K562 (cell line): ENCODE data around the gene KCNK3. TPM values are rescaled to one million over a fixed set of nuclear protein-coding genes. Genes with fewer than 3 reads are reported as not detected.

ENCODE experiments used
- ATAC-seq: fragments of 200-7000 bp; cut with Tn5 transposase; 3 replicates; pipeline ENCODE4 v1.9.1; 2020; ENCODE audit warnings: moderate library complexity
- BruUV-seq: library from RNA; stranded (reverse); fragments of 400-500 nt; replicated peaks from 2 replicates; lab custom pipeline; 2021; lab: Mats Ljungman, UMichigan
- CTCF ChIA-PET: fragments of 300-600 bp; formaldehyde crosslinking; extraction: SDS; loops from one replicate; lab custom pipeline; 2021; ENCODE audit warnings: low intra/inter-chr PET ratio; lab: Yijun Ruan, JAX
- POLR2A ChIA-PET: fragments of 300-600, 350-650 bp; sonication (Branson Sonifier 250); formaldehyde crosslinking; extraction: SDS; loops from one replicate; lab custom pipeline; 2021; ENCODE audit warnings: antibody characterized with exemption, inconsistent platforms; lab: Yijun Ruan, JAX
- DNase-seq, 4 experiments: peaks; one replicate each; pipeline versions ENCODE4 v3.0.0 to v3.0.0-alpha.2; 2011 to 2018; ENCODE audit warnings: low spot score in 3 of 4, mixed read lengths in 3 of 4; ENCODE audit errors: extremely low read depth in 1 of 4
- FAIRE-seq: peaks from 2 replicates; lab custom pipeline; 2011; peaks lifted over from hg19 to GRCh38; lab: Jason Lieb, UNC
- H2AFZ ChIP-seq: 2 replicates; pipeline ENCODE4 v1.6.0; 2011; ENCODE audit warnings: low read depth, low read length, control low read depth, inconsistent platforms
- H3K27ac ChIP-seq: fragments of 200-600 bp; 3 replicates; pipeline ENCODE4 v1.8.0; 2011; ENCODE audit warnings: low read depth, mild to moderate bottlenecking, control low read depth, inconsistent platforms, low read length, moderate library complexity, mixed read lengths; ENCODE audit errors: extremely low read depth
- H3K27me3 ChIP-seq, 2 experiments: fragments of 300-600 bp in 1 of 2; 2 replicates in 1 of 2; 3 replicates in 1 of 2; pipeline versions ENCODE4 v1.6.0 to v1.8.0; 2011; ENCODE audit warnings: inconsistent platforms in 2 of 2, low read length in 2 of 2, mild to moderate bottlenecking in 1 of 2, mixed read lengths in 1 of 2, moderate library complexity in 1 of 2; ENCODE audit not compliant: control insufficient read depth in 2 of 2, insufficient read depth in 2 of 2
- H3K36me3 ChIP-seq: fragments of 300-600 bp; 3 replicates; pipeline ENCODE4 v1.8.0; 2011; ENCODE audit warnings: mild to moderate bottlenecking, low read length, inconsistent platforms; ENCODE audit not compliant: control insufficient read depth, insufficient read depth
- H3K4me1 ChIP-seq, 2 experiments: fragments of 200-600 bp in 1 of 2; replicated peaks in 1 of 2; 2 replicates in 1 of 2; 3 replicates in 1 of 2; pipeline versions ENCODE4 v1.5.1 to v1.8.0; 2011; ENCODE audit warnings: inconsistent platforms in 2 of 2, low read length in 2 of 2, mild to moderate bottlenecking in 1 of 2, mixed read lengths in 1 of 2, moderate library complexity in 1 of 2; ENCODE audit not compliant: control insufficient read depth in 2 of 2, insufficient read depth in 2 of 2
- H3K4me2 ChIP-seq: 2 replicates; pipeline ENCODE4 v1.6.1; 2011; ENCODE audit warnings: low read length, control low read depth, inconsistent platforms, mixed read lengths; ENCODE audit not compliant: insufficient read depth
- H3K4me3 ChIP-seq: fragments of 200-600 bp; sonication (generic), shearing (Covaris generic); 2 replicates; pipeline ENCODE4 v1.5.1; 2016; ENCODE audit warnings: control low read depth, inconsistent platforms
- H3K79me2 ChIP-seq: fragments of 200-600 bp; 3 replicates; pipeline ENCODE4 v1.8.0; 2011; ENCODE audit warnings: low read length, inconsistent platforms; ENCODE audit not compliant: control insufficient read depth, insufficient read depth
- H3K9ac ChIP-seq, 2 experiments: 2 replicates each; pipeline versions ENCODE4 v1.6.0 to v1.6.1; 2011; ENCODE audit warnings: low read depth in 2 of 2, low read length in 2 of 2, control low read depth in 1 of 2, inconsistent platforms in 1 of 2, mild to moderate bottlenecking in 1 of 2, mixed read lengths in 1 of 2; ENCODE audit not compliant: insufficient read depth in 1 of 2
- H3K9me1 ChIP-seq: one replicate; pipeline ENCODE4 v1.6.0; 2011; ENCODE audit warnings: inconsistent platforms, mild to moderate bottlenecking, low read length, moderate library complexity; ENCODE audit not compliant: control insufficient read depth, insufficient read depth
- H3K9me3 ChIP-seq: replicated peaks from 2 replicates; pipeline ENCODE4 v1.5.1; 2011; ENCODE audit warnings: low read depth, low read length, inconsistent platforms; ENCODE audit not compliant: control insufficient read depth, insufficient read depth
- H4K20me1 ChIP-seq: replicated peaks from 2 replicates; pipeline ENCODE4 v1.6.1; 2011; ENCODE audit warnings: low read length, inconsistent platforms, mixed read lengths; ENCODE audit not compliant: control insufficient read depth, insufficient read depth
- BDP1 ChIP-seq: IDR thresholded peaks from 3 replicates; pipeline ENCODE4 v1.6.1; 2011; ENCODE audit not compliant: insufficient read length, insufficient read depth
- CREB3 ChIP-seq: fragments of 450-650 bp; conservative IDR thresholded peaks from 2 replicates; pipeline ENCODE4 v1.6.1; 2016; ENCODE audit warnings: missing genetic modification characterization, low read depth, mild to moderate bottlenecking, missing compliant biosample characterization, moderate library complexity
- LCOR ChIP-seq: sonication (generic); formaldehyde crosslinking; IDR thresholded peaks from 2 replicates; pipeline ENCODE4 v1.8.0; 2022; ENCODE audit warnings: mild to moderate bottlenecking, missing genetic modification reagents
- SAFB ChIP-seq: fragments of 200-400 bp; formaldehyde crosslinking; IDR thresholded peaks from 2 replicates; pipeline ENCODE4 v1.6.1; 2017; ENCODE audit warnings: low read depth, low read length, borderline replicate concordance
- TEAD2 ChIP-seq: fragments of 450-650 bp; IDR thresholded peaks from 2 replicates; pipeline ENCODE4 v1.6.1; 2016; ENCODE audit warnings: missing genetic modification characterization, control low read depth, missing compliant biosample characterization
- ZBTB8A ChIP-seq: fragments of 450-650 bp; IDR thresholded peaks from 2 replicates; pipeline ENCODE4 v1.6.1; 2018; ENCODE audit warnings: mild to moderate bottlenecking, moderate library complexity; ENCODE audit not compliant: partially characterized antibody
- ZNF282 ChIP-seq: sonication (generic); formaldehyde crosslinking; IDR thresholded peaks from 2 replicates; pipeline ENCODE4 v1.8.1; 2023; ENCODE audit warnings: missing genetic modification reagents
- WGBS: fragments of 100-300 bp; shearing (Covaris generic); methylation state at CpG from one replicate; pipeline ENCODE4 v1.1.6; 2016; ENCODE audit warnings: low coverage, mixed read lengths; ENCODE audit not compliant: insufficient coverage; ENCODE audit errors: missing lambda C conversion rate; 5-methylcytosine and 5-hydroxymethylcytosine counted together
- in situ Hi-C: fragments of 300-500 bp; cut with MboI; formaldehyde crosslinking; loops from 4 replicates; pipeline ENCODE4 v1.15.0; 2018; ENCODE audit warnings: inconsistent platforms, mixed read lengths
- intact Hi-C: fragments of 100-400 bp; cut with micrococcal nuclease; formaldehyde crosslinking; loops from 2 replicates; pipeline ENCODE4 v1.14.2; 2022
- polyA plus RNA-seq, 8 experiments: library from polyadenylated mRNA; depleted of rRNA in 4 of 8; stranded (reverse) in 5 of 8; unstranded in 3 of 8; fragments of >200 nt; fragmentation: Nextera tagmentation in 2 of 8; fragmentation: Illumina TruSeq in 1 of 8; extraction: Ambion mirVana in 2 of 8; extraction: Trizol in 1 of 8; gene quantifications; 2 replicates each; pipeline versions ENCODE4 v1.2.1 to v1.2.3, GENCODE V29; 2011 to 2014; ENCODE audit warnings: inconsistent platforms in 1 of 8, missing spikeins in 1 of 8
- total RNA-seq, 7 experiments: library from RNA; depleted of rRNA in 6 of 7; stranded (reverse); fragments of >200 nt in 6 of 7; fragmentation: Illumina TruSeq in 2 of 7; extraction: Trizol in 2 of 7; gene quantifications; 2 replicates each; pipeline versions ENCODE4 v1.2.1 to v1.2.3, GENCODE V29; 2011 to 2021; ENCODE audit warnings: low replicate concordance in 1 of 7
- TF ChIP-seq, protein P1 (sequence below), 2 experiments: fragments of 150-350 bp in 1 of 2; IDR thresholded peaks; 2 replicates each; pipeline ENCODE4 v1.6.1; 2012 to 2016; ENCODE audit warnings: low read depth in 2 of 2, low read length in 2 of 2, mild to moderate bottlenecking in 1 of 2, moderate library complexity in 1 of 2
- TF ChIP-seq, protein P2 (sequence below): sonication (generic); formaldehyde crosslinking; IDR thresholded peaks from 2 replicates; pipeline ENCODE4 v1.9.0; 2022; ENCODE audit warnings: mild to moderate bottlenecking, missing genetic modification reagents

The KCNK3 gene
- total and polyA plus RNA-seq, 9 of the 15 experiments (the other 6 are each of a cell fraction or from before 2014, with no cell fraction given) = 0.01 to 0.20 (median 0.07) TPM; not detected in 5

GRCh38 chr2:26697425-26697824 lies 4.9 kb downstream of the KCNK3 start:
- no peak for ATAC-seq
- in situ Hi-C loops = no loop called here
- intact Hi-C loops = no loop called here
- Histone ChIP-seq H3K4me2 (no peak overlapping the region), H3K27me3 (peaks cover 41 to 83% of the 10 kb centered on the region in 2 experiments; a peak in 4 of 5 replicates), H2AFZ (no peak overlapping the region), H3K9me3 (no peaks in the 10 kb centered on the region), H4K20me1 (peaks cover 22% of the 10 kb centered on the region), H3K27ac (no peak overlapping the region), H3K79me2 (no peaks in the 10 kb centered on the region), H3K9ac (no peak overlapping the region), H3K36me3 (no peaks in the 10 kb centered on the region), H3K4me3 (no peak overlapping the region), H3K4me1 (peaks cover 0 to 4% of the 10 kb centered on the region in 2 experiments; a peak in 1 of 5 replicates), H3K9me1 (peaks cover 3% of the 10 kb centered on the region)
- ChIA-PET CTCF (no interaction called here), POLR2A (no interaction called here)
- no peak for TF ChIP-seq ZBTB8A
- TF ChIP-seq SAFB = no peak
- no peak for TF ChIP-seq LCOR (CRISPR knock-in tag)
- TF ChIP-seq, protein P1, sequence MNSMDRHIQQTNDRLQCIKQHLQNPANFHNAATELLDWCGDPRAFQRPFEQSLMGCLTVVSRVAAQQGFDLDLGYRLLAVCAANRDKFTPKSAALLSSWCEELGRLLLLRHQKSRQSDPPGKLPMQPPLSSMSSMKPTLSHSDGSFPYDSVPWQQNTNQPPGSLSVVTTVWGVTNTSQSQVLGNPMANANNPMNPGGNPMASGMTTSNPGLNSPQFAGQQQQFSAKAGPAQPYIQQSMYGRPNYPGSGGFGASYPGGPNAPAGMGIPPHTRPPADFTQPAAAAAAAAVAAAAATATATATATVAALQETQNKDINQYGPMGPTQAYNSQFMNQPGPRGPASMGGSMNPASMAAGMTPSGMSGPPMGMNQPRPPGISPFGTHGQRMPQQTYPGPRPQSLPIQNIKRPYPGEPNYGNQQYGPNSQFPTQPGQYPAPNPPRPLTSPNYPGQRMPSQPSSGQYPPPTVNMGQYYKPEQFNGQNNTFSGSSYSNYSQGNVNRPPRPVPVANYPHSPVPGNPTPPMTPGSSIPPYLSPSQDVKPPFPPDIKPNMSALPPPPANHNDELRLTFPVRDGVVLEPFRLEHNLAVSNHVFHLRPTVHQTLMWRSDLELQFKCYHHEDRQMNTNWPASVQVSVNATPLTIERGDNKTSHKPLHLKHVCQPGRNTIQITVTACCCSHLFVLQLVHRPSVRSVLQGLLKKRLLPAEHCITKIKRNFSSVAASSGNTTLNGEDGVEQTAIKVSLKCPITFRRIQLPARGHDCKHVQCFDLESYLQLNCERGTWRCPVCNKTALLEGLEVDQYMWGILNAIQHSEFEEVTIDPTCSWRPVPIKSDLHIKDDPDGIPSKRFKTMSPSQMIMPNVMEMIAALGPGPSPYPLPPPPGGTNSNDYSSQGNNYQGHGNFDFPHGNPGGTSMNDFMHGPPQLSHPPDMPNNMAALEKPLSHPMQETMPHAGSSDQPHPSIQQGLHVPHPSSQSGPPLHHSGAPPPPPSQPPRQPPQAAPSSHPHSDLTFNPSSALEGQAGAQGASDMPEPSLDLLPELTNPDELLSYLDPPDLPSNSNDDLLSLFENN (IDR thresholded peaks at IDR 0.05; ENCODE audit: low read depth in 2 of 2, low read length in 2 of 2) = no peak
- TF ChIP-seq TEAD2 (tag) = no peak
- TF ChIP-seq ZNF282 (CRISPR knock-in tag) = no peak
- no peak for TF ChIP-seq BDP1
- TF ChIP-seq, protein P2, sequence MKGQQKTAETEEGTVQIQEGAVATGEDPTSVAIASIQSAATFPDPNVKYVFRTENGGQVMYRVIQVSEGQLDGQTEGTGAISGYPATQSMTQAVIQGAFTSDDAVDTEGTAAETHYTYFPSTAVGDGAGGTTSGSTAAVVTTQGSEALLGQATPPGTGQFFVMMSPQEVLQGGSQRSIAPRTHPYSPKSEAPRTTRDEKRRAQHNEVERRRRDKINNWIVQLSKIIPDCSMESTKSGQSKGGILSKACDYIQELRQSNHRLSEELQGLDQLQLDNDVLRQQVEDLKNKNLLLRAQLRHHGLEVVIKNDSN (CRISPR knock-in tag) = no peak
- TF ChIP-seq CREB3 (tag) = no peak
- no TSS peak for BruUV-seq
- no peak for DNase-seq
- FAIRE-seq = no peak
- WGBS = 2% methylated on average over 10 of the region's 10 CpGs
